Measurements from ENCODE around the gene PPP1R12B.
A peak's percentile ranks its signal among the peaks of the same experiment; 100 is the strongest.

DNA sequence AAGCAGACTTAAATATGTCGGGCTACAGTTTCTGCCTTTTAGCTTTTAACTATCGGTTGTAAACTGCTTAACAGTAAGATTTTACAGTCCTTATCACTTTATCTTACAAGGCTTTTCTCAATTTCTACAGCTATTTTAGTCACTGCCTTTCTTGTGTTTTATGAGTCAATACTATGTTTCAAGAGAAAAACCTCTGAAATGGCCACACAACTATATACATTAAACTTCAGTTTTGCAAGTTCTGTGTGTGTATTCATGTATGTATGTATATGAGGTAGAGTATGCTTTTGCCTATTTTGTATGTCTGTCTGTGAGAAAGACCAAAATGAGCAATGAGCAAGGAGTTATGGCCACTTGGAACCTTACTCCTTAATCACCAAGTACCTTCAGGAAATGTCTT lies 191.9 kb downstream of the PPP1R12B start:
- TF ChIP-seq, protein P1, sequence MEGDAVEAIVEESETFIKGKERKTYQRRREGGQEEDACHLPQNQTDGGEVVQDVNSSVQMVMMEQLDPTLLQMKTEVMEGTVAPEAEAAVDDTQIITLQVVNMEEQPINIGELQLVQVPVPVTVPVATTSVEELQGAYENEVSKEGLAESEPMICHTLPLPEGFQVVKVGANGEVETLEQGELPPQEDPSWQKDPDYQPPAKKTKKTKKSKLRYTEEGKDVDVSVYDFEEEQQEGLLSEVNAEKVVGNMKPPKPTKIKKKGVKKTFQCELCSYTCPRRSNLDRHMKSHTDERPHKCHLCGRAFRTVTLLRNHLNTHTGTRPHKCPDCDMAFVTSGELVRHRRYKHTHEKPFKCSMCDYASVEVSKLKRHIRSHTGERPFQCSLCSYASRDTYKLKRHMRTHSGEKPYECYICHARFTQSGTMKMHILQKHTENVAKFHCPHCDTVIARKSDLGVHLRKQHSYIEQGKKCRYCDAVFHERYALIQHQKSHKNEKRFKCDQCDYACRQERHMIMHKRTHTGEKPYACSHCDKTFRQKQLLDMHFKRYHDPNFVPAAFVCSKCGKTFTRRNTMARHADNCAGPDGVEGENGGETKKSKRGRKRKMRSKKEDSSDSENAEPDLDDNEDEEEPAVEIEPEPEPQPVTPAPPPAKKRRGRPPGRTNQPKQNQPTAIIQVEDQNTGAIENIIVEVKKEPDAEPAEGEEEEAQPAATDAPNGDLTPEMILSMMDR (IDR thresholded peaks at IDR 0.05) = no peak
- peak in 1 of 2 donors; percentile 5 for TF ChIP-seq POLR2A (IDR thresholded peaks at IDR 0.05)

Data from gastroesophageal sphincter (tissue), 3 donors.